BJ (cell line): ENCODE data around the gene BORCS6. TPM values are rescaled to one million over a fixed set of nuclear protein-coding genes. Genes with fewer than 3 reads are reported as not detected.
A peak's percentile ranks its signal among the peaks of the same experiment; 100 is the strongest.

Source experiments
- CTCF ChIA-PET: fragments of 350-600 bp; formaldehyde crosslinking; extraction: SDS; loops from one replicate; lab custom pipeline; 2021; ENCODE audit warnings: antibody characterized with exemption, inconsistent platforms; lab: Yijun Ruan, JAX
- POLR2A ChIA-PET: fragments of 300-600 bp; sonication (Branson Sonifier 250); formaldehyde crosslinking; extraction: SDS; loops from one replicate; lab custom pipeline; 2021; ENCODE audit warnings: antibody characterized with exemption; lab: Charles Lee
- DNase-seq: peaks from one replicate; pipeline ENCODE4 v3.0.0-alpha.2; 2011; ENCODE audit warnings: low read depth
- H3K27me3 ChIP-seq: 2 replicates; pipeline ENCODE4 v1.6.0; 2011; ENCODE audit warnings: low read length; ENCODE audit not compliant: control insufficient read depth, insufficient read depth
- H3K36me3 ChIP-seq: 2 replicates; pipeline ENCODE4 v1.5.1; 2011; ENCODE audit warnings: low read length; ENCODE audit not compliant: control insufficient read depth, insufficient read depth
- H3K4me3 ChIP-seq: 2 replicates; pipeline ENCODE4 v1.5.1; 2011; ENCODE audit warnings: low read depth, mild to moderate bottlenecking, control low read depth, low read length
- polyA plus RNA-seq: library from polyadenylated mRNA; depleted of rRNA; stranded (reverse); fragments of >200 nt; gene quantifications from 2 replicates; pipeline ENCODE4 v1.2.3, GENCODE V29; 2011
- TF ChIP-seq, protein P1 (sequence below): IDR thresholded peaks from 2 replicates; pipeline ENCODE4 v1.5.1; 2011; ENCODE audit warnings: low read depth, mild to moderate bottlenecking, control low read depth, inconsistent platforms, low read length, moderate library complexity; ENCODE audit not compliant: insufficient read depth

BORCS6 gene
- polyA plus RNA-seq, 1 experiment, result 4.5 TPM

DNA sequence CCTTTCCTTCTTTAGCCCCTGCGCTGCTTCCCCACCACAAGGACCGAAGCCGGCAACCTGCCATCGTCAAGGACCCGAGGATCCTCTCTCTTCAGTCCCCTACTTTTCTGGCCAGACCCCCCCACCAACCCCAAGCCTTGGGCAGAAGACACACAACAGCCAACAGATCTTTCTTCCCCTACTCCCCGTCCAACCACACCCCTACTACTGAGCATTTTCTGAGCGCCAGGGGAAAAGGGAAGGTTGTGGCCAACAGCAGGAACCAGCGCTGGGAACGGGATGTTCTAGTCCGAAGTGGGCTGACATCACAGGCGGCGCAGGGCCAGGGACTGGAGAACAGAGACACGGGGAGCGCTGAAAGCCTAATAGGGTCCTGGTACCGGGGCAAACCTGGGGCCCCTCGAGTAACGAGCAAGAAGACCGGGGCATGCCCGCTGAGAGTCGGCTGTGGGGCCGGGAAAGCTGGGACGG lies 38.3 kb downstream of the BORCS6 start:
- ChIA-PET POLR2A (interaction anchor here (1.0 kb wide), 1 partner anchor 21 kb away, joined by 4 read pairs; no protein-coding TSS in a partner anchor), CTCF (interaction anchor here (0.5 to 1.3 kb wide), 5 partner anchors 14 to 301 kb away, joined by 3 to 6 read pairs (median 5); partner anchors contain the start of gene CTC1)
- Histone ChIP-seq H3K4me3 (peak overlapping the region; percentile 63), H3K27me3 (no peaks in the 10 kb centered on the region), H3K36me3 (peaks cover 28% of the 10 kb centered on the region)
- TF ChIP-seq, protein P1, sequence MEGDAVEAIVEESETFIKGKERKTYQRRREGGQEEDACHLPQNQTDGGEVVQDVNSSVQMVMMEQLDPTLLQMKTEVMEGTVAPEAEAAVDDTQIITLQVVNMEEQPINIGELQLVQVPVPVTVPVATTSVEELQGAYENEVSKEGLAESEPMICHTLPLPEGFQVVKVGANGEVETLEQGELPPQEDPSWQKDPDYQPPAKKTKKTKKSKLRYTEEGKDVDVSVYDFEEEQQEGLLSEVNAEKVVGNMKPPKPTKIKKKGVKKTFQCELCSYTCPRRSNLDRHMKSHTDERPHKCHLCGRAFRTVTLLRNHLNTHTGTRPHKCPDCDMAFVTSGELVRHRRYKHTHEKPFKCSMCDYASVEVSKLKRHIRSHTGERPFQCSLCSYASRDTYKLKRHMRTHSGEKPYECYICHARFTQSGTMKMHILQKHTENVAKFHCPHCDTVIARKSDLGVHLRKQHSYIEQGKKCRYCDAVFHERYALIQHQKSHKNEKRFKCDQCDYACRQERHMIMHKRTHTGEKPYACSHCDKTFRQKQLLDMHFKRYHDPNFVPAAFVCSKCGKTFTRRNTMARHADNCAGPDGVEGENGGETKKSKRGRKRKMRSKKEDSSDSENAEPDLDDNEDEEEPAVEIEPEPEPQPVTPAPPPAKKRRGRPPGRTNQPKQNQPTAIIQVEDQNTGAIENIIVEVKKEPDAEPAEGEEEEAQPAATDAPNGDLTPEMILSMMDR, result no peak
- no peak for DNase-seq

DNA sequence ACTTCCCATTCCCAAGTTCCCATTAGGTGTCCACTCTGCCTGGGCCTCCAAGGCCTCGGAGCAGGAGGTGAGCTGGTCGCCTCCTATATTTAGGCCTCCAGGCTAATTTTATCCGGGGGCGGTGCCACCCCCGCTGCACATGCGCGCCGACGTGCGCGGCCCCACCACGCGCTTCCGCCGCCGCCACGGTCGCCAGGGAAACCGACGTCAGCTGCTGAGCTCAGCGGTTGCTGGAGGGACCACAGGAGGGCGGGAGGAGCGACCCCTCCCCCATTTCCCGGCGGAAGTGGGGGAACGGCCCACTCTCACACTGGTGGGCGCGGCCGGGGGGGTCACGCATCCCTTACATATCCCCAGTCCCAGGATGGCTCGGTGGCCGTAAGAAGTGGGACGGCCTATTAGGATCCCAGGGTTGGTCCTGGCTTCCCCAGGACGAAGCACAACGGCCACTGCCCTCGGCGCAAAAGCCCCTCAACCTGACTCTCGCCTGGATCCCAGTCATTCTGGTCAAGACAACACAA lies 38.8 kb downstream of the BORCS6 start:
- H3K36me3 ChIP-seq, result peaks cover 33% of the 10 kb centered on the region
- H3K27me3 ChIP-seq, result no peaks in the 10 kb centered on the region
- CTCF ChIA-PET, result interaction anchor here (0.8 to 1.6 kb wide), 4 partner anchors 9 to 97 kb away, joined by 3 to 6 read pairs (median 5); partner anchors contain the start of gene CTC1
- TF ChIP-seq, protein P1, result no peak
- H3K4me3 ChIP-seq, result peak overlapping the region; percentile 63
- POLR2A ChIA-PET, result interaction anchor here (1.0 kb wide), 1 partner anchor 22 kb away, joined by 4 read pairs; no protein-coding TSS in a partner anchor
- DNase-seq, result no peak

DNA sequence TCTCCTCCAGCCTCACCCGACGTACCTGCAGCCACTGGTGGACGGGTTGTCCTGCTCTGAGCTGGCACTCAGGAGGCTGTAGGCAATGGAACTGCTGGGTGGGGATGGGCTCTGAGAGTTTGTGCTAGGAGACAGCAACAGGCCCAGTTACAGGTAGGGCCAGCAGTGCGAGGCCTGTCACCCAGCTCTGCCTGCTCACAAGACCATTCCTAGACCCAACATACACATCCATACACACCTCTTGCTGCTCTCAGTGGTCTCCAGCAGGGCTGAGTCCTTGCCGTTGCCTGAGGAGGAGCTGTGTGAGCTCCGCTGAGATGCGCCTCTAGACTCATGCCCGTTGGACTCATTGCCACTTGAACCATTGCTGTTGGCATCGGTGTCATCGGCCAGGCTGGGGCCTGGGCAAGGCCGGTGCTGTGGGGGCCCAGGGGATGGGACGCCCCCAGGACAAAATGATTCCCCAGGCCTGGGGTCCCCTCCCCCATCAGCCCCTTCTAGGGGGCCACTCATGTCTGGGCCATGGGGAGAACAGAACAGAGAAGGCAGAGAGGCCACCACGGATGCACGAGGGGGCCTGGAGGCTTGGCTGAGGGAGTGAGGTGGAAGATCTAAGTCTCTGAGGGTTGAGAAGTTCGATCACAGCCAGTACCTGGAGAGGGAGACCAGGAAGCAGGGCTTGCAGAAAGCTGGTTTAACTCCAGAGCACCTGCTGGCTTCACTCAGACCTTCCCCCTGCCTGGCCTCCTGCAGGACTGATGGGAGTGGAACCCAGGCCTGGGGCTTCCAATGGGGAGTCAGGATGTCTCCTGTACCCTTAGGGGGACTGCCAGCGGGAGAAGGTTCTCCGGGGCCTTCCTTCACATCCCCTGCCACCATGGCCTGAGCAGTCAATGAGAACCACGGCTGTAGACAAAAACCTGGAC lies 39.5 kb downstream of the BORCS6 start:
- H3K4me3 ChIP-seq, result peak overlapping the region; percentile 63
- H3K36me3 ChIP-seq, result peaks cover 39% of the 10 kb centered on the region
- no peaks in the 10 kb centered on the region for H3K27me3 ChIP-seq
- ChIA-PET CTCF (interaction anchor here (0.8 to 1.6 kb wide), 4 partner anchors 10 to 97 kb away, joined by 3 to 6 read pairs (median 5); partner anchors contain the start of gene CTC1), POLR2A (interaction anchor here (1.0 kb wide), 1 partner anchor 23 kb away, joined by 4 read pairs; no protein-coding TSS in a partner anchor)
- no peak for DNase-seq
- TF ChIP-seq, protein P1, result no peak

DNA sequence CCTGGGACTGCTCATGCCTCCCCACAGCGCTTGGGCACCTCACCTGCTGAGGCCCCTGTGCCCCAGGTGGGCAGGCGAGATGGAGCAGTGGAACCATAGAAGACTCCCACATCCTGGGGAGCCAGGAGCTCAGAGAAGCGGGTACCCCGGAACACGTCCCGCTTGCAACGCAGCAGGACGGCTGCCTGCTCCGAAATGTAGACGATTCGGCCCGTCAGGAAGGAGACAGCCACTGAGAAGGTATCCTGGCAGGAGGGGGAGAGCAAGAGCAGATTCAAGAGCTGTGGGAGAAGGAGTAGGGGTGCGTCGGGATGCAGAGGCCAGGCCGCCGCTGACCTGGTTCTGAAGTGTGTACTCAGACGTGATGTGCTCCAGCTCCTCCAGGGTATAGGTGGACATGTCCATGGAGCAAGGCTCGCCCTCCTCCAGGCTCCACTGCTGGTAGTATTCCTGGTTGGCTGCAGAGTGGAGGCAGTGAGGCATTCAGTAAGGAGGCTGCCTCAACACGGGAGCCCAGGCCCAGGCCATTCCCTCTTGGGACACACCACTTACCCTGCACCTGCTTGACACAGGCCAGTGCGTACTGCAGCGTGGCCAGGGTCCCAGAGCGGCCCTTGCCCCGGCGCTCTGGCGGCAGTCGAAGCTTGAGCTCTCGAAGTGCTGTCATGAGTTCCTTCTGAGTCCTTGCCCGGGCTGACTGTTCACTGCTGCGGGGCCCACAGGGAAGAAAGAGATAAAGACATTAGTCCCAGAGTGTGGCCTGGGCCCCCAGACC lies 40.4 kb downstream of the BORCS6 start:
- ChIA-PET CTCF (interaction anchor here (1.6 kb wide), 1 partner anchor 9 kb away, joined by 5 read pairs; no protein-coding TSS in a partner anchor), POLR2A (no interaction called here)
- TF ChIP-seq, protein P1, result no peak
- Histone ChIP-seq H3K36me3 (peaks cover 43% of the 10 kb centered on the region), H3K4me3 (no peak overlapping the region), H3K27me3 (no peaks in the 10 kb centered on the region)
- DNase-seq, result no peak
